ENCODE results near the gene ZFC3H1. TPM values are rescaled to one million over a fixed set of nuclear protein-coding genes. Genes with fewer than 3 reads are reported as not detected.
A peak's percentile ranks its signal among the peaks of the same experiment; 100 is the strongest.

The ZFC3H1 gene
- total RNA-seq, 1 donor from 2014 or later = 13.4 TPM

GRCh38 chr12:71682466-71682865, 18.8 kb upstream of the ZFC3H1 start:
- ATAC-seq = no peak
- no peak for DNase-seq (ENCODE audit: low spot score)

DNA sequence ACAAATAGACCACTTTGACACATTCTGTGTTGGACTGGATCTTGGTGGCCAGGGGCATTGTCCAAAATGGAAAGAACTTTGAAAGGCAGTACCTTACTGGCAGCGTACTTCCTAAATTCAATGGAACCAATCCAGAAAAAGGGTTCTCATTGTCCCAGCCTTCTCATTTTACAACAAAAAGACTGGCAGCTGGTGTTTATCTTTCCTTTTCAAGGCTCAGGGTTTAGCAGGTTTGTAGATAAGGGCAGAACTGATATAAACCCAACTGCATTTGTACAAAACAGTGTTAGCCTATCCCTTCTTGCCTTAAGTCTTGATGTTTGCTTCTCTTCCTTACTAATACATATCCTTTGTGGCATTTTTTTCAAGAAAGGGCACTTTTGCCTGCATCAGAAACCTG, 8.2 kb upstream of the ZFC3H1 start:
- ATAC-seq = peak; percentile 23
- no peak for DNase-seq (ENCODE audit: low spot score)

DNA sequence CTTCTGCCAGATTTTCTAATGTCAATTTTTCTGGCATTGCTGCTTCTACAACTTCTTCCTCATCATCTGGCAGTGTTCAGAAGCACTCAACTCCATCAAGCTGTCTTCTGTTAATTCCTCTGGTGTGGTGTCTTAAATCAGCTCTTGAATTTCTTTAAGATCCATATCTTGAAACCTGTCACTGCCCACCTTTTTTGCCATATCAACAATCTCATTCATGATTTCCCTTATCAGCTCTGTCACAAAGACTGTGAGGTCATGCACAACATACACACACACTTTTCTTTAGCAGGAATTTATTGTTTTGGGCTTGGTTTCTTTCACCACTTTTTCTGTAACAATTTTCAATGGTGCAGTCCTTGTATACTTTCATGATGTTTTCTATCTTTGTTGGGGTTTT, 7.7 kb upstream of the ZFC3H1 start:
- ATAC-seq (no peak), DNase-seq (ENCODE audit: low spot score) (no peak)

DNA sequence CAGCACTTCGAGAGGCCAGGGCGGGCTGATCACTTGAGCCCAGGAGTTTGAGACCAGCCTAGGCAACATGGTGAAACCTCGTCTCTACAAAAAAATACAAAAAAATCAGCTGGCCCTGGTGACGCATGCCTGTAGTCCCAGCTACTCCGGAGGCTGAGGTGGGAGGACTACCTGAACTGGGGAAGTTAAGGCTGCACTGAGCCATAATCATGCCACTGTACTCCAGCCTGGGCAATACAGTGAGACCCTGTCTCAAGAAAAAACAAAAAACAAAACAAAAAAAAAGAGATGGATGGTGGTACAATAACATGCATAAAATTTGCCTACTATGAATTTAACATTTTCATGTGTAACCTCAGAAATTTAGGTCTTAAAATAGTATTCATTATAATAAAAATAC, 2.6 kb upstream of the ZFC3H1 start:
- ATAC-seq (no peak), DNase-seq (ENCODE audit: low spot score) (no peak)

DNA sequence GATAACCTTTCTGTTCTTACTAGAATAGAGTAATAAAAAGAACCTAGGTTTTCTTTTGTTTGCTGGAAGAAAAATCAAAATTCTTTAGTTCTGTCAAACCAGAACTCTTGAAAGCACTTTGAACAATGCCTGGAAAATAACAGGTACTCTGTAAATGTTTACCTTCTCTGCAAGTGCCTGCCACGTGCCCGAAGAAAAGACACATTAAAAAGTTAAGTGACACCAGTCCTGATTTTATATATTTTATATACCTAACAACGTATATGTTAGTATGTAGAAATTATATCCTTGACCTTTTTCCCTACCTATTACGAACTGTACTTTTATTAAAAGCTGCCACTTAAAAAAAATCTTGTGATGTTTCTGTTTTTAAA, 1.4 kb upstream of the ZFC3H1 start:
- DNase-seq (ENCODE audit: low spot score) = no peak
- no peak for ATAC-seq

DNA sequence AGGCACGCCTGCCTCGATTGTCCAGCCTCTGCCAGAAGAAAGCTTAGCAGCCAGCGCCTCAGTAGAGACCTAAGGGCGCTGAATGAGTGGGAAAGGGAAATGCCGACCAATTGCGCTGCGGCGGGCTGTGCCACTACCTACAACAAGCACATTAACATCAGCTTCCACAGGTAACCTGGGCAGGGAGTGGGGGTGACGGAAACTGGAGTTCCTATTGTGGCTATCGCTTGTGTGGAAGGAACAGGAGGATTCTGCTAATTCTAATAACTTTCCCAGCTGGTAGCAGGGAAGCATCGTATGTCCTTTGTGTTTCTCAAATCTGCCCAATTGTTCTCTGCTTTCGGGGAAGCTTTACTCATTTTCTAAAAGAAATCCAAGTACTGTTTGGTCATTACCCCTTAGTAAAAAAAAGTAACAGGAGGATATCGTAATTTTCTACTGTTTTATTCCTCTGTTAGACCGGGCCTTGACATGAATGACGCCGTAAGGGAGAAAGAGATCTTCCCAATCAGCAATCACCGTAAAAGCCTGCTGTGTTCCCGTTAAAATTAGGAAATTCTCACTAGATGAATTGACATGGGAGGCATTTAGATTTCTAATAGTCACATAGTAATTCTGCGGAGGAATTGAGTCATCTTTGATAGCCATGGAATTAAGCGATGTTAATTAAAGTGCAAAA, 902 bp upstream of the ZFC3H1 start:
- DNase-seq (ENCODE audit: low spot score) = no peak
- ATAC-seq = peak; percentile 48

DNA sequence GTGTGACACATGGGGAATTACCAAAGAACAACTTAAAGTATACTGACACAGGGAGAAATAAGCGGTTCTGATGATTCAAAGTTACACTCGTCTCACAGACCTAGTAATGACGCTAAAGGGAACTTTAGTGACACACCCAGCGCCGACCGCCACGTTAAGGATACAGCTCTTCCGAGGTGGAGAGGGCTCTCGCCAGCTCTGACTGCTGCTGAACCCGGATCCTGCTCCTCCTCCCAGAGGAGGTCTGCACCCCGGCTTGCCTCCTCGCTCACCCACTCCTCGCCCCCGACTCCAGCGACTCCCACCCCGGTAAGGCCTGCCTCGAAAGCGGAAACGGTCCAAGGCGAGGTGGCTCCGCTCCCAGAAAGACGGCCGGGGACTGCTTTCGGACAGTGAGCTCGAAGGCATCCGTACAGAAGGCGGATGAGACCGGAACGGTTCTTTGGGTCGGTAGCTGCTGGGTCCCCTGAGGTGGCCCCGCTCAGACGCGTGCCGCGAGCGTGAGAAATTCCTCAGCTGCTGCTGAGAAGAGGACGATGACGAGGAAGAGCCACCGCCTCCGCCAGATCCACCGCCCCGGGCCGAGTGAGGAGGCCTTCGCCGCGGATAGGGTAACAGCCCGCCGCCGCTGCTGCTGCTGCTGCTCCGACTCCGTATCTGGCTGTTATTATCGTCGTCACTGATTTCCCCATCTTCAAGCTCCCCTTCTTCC, 643 bp downstream of the ZFC3H1 start:
- ATAC-seq = peak; percentile 34
- DNase-seq (ENCODE audit: low spot score) = peak; percentile 69

DNA sequence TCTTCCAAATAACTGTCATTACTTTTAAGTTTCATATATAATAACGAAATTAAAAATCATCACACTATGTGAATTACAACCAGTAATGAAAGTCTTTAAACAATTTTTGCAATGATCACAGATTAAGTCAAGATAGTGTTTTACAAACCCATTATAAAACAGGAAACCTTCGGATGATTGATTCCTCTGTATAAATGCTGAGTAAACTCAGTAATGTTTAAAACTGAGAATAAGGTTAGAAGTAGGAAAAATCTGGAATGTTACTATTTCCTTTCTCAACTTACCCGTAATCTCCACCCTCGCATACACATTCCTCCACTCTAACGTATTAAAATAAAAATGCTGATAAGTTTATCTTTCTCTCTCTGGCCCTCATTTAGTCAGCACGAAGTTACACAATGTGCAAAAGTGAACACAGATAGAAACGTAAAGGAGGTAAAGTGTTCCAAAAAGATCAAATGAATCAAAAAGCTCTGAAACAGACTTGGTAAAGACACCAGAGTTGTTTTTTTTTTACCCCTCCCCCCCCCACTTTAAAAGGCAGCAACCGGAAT, 1.6 kb downstream of the ZFC3H1 start:
- DNase-seq (ENCODE audit: low spot score) = no peak
- no peak for ATAC-seq

- ATAC-seq = no peak
- DNase-seq (ENCODE audit: low spot score) = no peak
These were observed 6.9 kb downstream of the ZFC3H1 start for GRCh38 chr12:71656740-71657139.

DNA sequence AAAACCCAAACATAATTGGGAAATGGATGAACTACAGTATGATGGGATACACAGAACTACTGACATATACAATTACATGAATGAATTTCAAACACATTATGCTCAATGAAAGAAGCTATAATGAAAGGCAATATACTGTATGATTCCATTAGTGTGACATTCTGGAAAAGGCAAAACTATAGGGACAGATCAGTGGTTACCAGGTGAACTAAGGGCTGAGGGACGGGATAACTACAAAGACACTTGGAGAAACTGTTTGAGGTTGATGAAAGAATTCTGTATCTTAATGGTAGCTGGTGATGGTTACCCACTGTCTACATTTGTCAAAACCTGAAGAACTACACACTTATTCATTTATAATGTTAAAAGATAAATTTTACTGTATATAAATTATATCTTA, 7.7 kb downstream of the ZFC3H1 start:
- DNase-seq (ENCODE audit: low spot score) (no peak), ATAC-seq (no peak)

DNA sequence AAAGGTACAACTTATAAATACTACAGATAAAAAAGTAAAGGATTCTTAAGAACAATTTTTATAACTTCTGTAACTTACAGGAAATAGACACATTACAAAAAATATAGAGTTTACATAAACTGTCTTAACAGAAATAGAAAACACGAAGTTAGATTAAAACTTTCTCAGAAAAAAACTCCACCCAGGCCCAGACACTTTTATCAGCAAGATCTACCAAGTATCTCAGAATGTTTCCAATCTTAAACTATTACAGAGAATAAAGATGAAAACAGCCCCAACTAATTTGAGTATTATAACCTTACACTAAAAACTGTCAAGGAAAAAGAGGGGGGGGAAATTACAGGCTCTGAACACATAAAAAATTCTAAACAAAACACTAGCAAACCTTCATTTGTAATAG, 8.2 kb downstream of the ZFC3H1 start:
- DNase-seq (ENCODE audit: low spot score) (no peak), ATAC-seq (no peak)

GRCh38 chr12:71654200-71654599, 9.4 kb downstream of the ZFC3H1 start:
- DNase-seq (ENCODE audit: low spot score) (no peak), ATAC-seq (no peak)

GRCh38 chr12:71653137-71653536, 10.5 kb downstream of the ZFC3H1 start:
- DNase-seq (ENCODE audit: low spot score) (no peak), ATAC-seq (no peak)

DNA sequence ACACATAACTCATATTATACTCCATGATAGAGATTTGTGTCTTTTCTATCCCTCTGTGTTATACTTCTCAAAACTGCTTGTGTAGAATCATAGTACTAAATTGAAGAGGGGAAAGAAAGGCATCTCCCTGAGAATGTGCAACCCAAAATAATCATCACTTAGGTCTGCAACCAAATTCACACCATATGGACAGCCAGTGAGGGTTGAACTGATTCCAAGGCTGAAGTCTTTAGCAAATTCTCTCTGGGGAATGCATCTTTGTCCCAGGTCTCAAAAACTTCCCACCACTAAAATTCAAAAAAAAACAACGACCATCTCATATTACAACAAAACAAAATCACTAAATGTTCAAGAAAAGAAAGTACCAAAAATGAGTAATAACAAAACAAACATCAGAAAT, 11.0 kb downstream of the ZFC3H1 start:
- DNase-seq (ENCODE audit: low spot score) (no peak), ATAC-seq (no peak)

- ATAC-seq = no peak
- DNase-seq (ENCODE audit: low spot score) = no peak
These were observed 14.2 kb downstream of the ZFC3H1 start for GRCh38 chr12:71649401-71649800.

GRCh38 chr12:71648537-71648936, 15.1 kb downstream of the ZFC3H1 start:
- ATAC-seq (no peak), DNase-seq (ENCODE audit: low spot score) (no peak)

- ATAC-seq = no peak
- no peak for DNase-seq (ENCODE audit: low spot score)
These were observed 17.1 kb downstream of the ZFC3H1 start for GRCh38 chr12:71646512-71646911.

GRCh38 chr12:71645268-71645667, 18.4 kb downstream of the ZFC3H1 start:
- DNase-seq (ENCODE audit: low spot score) (no peak), ATAC-seq (no peak)

- DNase-seq (ENCODE audit: low spot score) (no peak), ATAC-seq (no peak)
These were observed 21.4 kb downstream of the ZFC3H1 start for GRCh38 chr12:71642264-71642663.

DNA sequence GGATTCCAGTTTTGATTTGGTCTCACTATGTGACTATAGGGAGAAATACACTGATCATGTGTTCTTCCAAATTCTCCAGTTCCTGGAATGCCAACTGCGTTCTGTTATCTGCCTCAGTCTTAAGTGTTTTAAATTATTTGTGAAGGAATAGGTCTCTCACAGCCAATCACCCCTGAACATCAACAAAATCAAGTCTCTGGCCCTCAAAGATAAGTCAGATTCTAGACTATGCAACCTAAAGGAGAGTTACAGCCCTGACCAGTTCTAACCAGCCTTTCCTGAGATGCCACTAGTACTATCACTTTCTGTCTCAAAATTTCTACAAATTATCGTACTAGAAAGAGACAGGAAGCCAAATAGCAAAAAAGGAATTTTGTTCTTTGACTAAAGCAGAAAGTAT, 22.3 kb downstream of the ZFC3H1 start:
- DNase-seq (ENCODE audit: low spot score) (no peak), ATAC-seq (no peak)

- ATAC-seq (no peak), DNase-seq (ENCODE audit: low spot score) (no peak)
These were observed 23.3 kb downstream of the ZFC3H1 start for GRCh38 chr12:71640316-71640715.

DNA sequence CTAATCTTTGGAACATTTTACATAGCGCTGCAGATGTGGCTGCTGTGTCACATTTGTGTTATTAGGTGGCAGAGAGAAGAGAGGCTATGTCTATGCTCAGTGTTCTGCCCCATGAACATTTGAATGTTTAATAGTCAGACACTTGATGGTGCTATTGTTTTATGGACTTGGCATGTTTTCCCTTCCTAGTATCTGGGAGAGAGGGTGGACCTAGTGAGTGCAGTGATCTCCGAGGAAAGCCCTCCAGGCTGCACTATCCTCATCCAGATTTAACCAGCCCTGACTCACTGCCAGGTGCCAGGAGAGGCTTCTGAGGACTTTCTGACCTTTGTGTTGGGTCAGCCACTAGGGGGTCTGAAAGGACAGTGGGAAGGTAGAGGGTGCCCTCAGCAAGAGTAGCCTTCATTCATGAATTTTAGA, 24.3 kb downstream of the ZFC3H1 start:
- peak; percentile 70 for ATAC-seq
- no peak for DNase-seq (ENCODE audit: low spot score)

DNA sequence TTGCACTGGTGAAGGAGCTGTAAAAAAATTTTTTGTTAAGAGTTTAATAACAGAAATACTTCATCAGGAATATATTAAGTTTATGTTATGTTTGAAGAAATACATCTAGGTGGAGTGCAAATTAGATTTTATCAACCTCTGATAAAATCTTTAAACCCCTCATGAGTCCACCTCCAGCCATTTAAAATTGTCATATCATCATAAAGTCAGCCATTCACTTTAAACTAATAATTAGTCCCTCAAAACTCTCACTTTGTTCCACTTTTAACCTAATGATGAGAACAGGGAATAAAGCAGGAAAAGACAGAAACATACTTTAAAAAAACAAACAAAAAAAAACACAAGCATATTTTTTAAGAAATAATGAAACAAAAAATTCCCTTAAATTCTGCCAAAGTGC, 25.1 kb downstream of the ZFC3H1 start:
- ATAC-seq (no peak), DNase-seq (ENCODE audit: low spot score) (no peak)
